ENCODE measurements around the gene ZSWIM8. TPM values are rescaled to one million over a fixed set of nuclear protein-coding genes. Genes with fewer than 3 reads are reported as not detected.
"Not testable (repeated sequence)": the region's sequence is repeated elsewhere in the genome, so short reads cannot be mapped to it uniquely, and the experiment has no call there.

Gene ZSWIM8
- total RNA-seq, 8 experiments from 2014 or later, result 48.2 to 140 (median 81.5) TPM

- in situ Hi-C loops (cut with MboI; ENCODE audit: low pct_unique_long_range_greater_than_20kb in 2 of 9, low sequenced_read_pairs in 9 of 9, unreplicated experiment in 9 of 9), result no loop called here
- no peak overlapping the region for H3K4me3 ChIP-seq
- H3K27ac ChIP-seq, result no peak overlapping the region
- 66 to 100% (median 95%) methylated on average over 2 to 9 of the region's 10 CpGs; no CpG with 5 or more reads in 2 of the 10 experiments for WGBS, 10 experiments
- ATAC-seq (replicated peaks in 6 of 8), result no peak
- H3K4me1 ChIP-seq (replicated peaks in 1 of 2), result no peaks in the 10 kb centered on the region
These were observed 31.7 kb downstream of the ZSWIM8 start for GRCh38 chr10:73816917-73817729.

- in situ Hi-C loops (cut with MboI; ENCODE audit: low pct_unique_long_range_greater_than_20kb in 2 of 9, low sequenced_read_pairs in 9 of 9, unreplicated experiment in 9 of 9), result no loop called here
- Histone ChIP-seq H3K4me3 (no peak overlapping the region), H3K4me1 (replicated peaks in 1 of 2) (no peaks in the 10 kb centered on the region), H3K27ac (no peak overlapping the region)
- 67 to 100% (median 88%) methylated on average over 1 to 4 of the region's 5 CpGs; no CpG with 5 or more reads in 4 of the 10 experiments for WGBS, 10 experiments
- ATAC-seq (replicated peaks in 6 of 8), result no peak
These were observed 32.4 kb downstream of the ZSWIM8 start for GRCh38 chr10:73817826-73818225.

DNA sequence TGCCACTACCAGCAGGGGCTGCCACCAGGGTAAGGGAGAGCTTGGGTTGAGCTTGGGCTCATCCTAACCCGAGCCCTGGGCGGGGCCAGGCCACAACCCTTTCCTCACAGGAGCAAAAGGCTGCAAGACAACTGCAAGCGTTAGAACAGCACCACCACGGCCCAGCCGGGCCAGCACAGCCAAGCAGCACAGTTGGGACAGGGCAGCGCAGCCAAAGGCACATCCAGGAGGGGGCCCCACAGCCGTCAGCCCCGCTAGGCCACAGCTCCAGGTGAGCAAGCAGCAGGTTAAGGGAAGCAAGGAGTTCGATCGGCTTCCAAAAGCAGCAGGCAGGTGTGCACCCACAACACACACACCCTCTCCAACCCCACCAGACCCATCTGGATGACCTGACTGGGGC, 33.0 kb downstream of the ZSWIM8 start:
- ATAC-seq (replicated peaks in 6 of 8), result peak in 3 of 8 experiments; percentile 6 to 20 (median 19)
- in situ Hi-C loops (cut with MboI; ENCODE audit: low pct_unique_long_range_greater_than_20kb in 2 of 9, low sequenced_read_pairs in 9 of 9, unreplicated experiment in 9 of 9), result no loop called here
- H3K4me1 ChIP-seq (replicated peaks in 1 of 2), result no peaks in the 10 kb centered on the region
- H3K4me3 ChIP-seq, result no peak overlapping the region
- H3K27ac ChIP-seq, result no peak overlapping the region
- WGBS, 10 experiments, result 86 to 100% (median 94%) methylated on average over 2 to 6 of the region's 10 CpGs; no CpG with 5 or more reads in 6 of the 10 experiments

DNA sequence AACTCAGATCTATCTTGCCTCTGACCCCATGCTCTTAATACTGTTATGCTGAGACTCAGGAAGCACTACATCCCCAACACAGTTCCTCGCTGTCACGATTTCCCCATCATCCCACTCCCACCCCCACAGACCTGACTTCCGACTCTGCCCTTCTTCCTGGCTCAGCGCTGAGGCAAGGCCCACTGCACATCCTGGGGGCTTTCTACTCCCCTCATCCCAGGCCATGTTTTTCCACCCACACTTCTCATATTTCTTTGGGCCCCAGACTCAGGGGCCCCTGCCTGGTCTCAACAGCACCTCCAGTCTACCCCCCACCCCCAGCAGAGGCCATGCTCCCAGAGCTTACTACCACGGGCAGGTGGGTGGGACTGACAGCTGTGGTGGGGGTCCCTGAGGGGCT, 33.7 kb downstream of the ZSWIM8 start:
- ATAC-seq (replicated peaks in 6 of 8), result peak in 2 of 8 experiments; percentile 9 to 10
- no peak overlapping the region for H3K4me3 ChIP-seq
- in situ Hi-C loops (cut with MboI; ENCODE audit: low pct_unique_long_range_greater_than_20kb in 2 of 9, low sequenced_read_pairs in 9 of 9, unreplicated experiment in 9 of 9), result no loop called here
- 60 to 100% (median 90%) methylated on average over 1 to 2 of the region's 5 CpGs; no CpG with 5 or more reads in 6 of the 10 experiments for WGBS, 10 experiments
- H3K27ac ChIP-seq, result no peak overlapping the region
- H3K4me1 ChIP-seq (replicated peaks in 1 of 2), result no peaks in the 10 kb centered on the region

GRCh38 chr10:73819513-73820093, 34.2 kb downstream of the ZSWIM8 start:
- no peak overlapping the region for H3K27ac ChIP-seq
- no peak overlapping the region for H3K4me3 ChIP-seq
- peak in 5 of 8 experiments; percentile 16 to 61 (median 29) for ATAC-seq (replicated peaks in 6 of 8)
- WGBS, 10 experiments, result 67 to 100% (median 90%) methylated on average over 1 to 5 of the region's 20 CpGs; no CpG with 5 or more reads in 5 of the 10 experiments
- in situ Hi-C loops (cut with MboI; ENCODE audit: low pct_unique_long_range_greater_than_20kb in 2 of 9, low sequenced_read_pairs in 9 of 9, unreplicated experiment in 9 of 9), result no loop called here
- no peaks in the 10 kb centered on the region for H3K4me1 ChIP-seq (replicated peaks in 1 of 2)

DNA sequence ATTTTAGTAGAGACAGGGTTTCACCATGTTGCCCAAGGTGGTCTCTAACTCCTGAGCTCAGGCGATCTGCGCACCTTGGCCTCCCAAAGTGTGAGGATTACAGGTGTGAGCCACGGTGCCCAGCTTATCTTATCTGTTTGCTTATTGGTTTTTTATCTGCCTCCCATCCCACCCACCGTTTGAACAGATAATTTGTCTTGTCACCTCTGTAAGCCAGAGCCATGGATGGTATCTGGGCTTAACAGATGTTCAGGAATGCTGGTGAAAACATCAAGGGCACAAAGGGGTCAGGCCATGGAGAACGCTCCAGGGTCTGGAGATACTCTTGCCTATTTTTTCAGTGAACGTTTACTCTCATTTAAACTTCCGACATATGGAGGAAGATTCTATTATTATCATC, 38.0 kb downstream of the ZSWIM8 start:
- Histone ChIP-seq H3K4me3 (no peak overlapping the region), H3K27ac (no peak overlapping the region), H3K4me1 (replicated peaks in 1 of 2) (no peaks in the 10 kb centered on the region)
- in situ Hi-C loops (cut with MboI; ENCODE audit: low pct_unique_long_range_greater_than_20kb in 2 of 9, low sequenced_read_pairs in 9 of 9, unreplicated experiment in 9 of 9), result no loop called here
- 40 to 95% (median 88%) methylated on average over 1 to 7 of the region's 7 CpGs; no CpG with 5 or more reads in 1 of the 10 experiments for WGBS, 10 experiments
- no peak for ATAC-seq (replicated peaks in 6 of 8)

- 90 to 100% (median 95%) methylated on average over 1 to 9 of the region's 14 CpGs; no CpG with 5 or more reads in 6 of the 10 experiments for WGBS, 10 experiments
- Histone ChIP-seq H3K27ac (no peak overlapping the region), H3K4me1 (replicated peaks in 1 of 2) (no peaks in the 10 kb centered on the region), H3K4me3 (no peak overlapping the region)
- ATAC-seq (replicated peaks in 6 of 8), result peak in 1 of 8 experiments; percentile 16
- in situ Hi-C loops (cut with MboI; ENCODE audit: low pct_unique_long_range_greater_than_20kb in 2 of 9, low sequenced_read_pairs in 9 of 9, unreplicated experiment in 9 of 9), result no loop called here
These were observed 38.8 kb downstream of the ZSWIM8 start for GRCh38 chr10:73824146-73824725.

- in situ Hi-C loops (cut with MboI; ENCODE audit: low pct_unique_long_range_greater_than_20kb in 2 of 9, low sequenced_read_pairs in 9 of 9, unreplicated experiment in 9 of 9), result no loop called here
- WGBS, 10 experiments, result 93 to 100% (median 94%) methylated on average over 1 to 13 of the region's 19 CpGs; no CpG with 5 or more reads in 7 of the 10 experiments
- ATAC-seq (replicated peaks in 6 of 8), result peak in 1 of 8 experiments; percentile 10
- H3K4me1 ChIP-seq (replicated peaks in 1 of 2), result no peaks in the 10 kb centered on the region
- no peak overlapping the region for H3K27ac ChIP-seq
- H3K4me3 ChIP-seq, result no peak overlapping the region
These were observed 42.1 kb downstream of the ZSWIM8 start for GRCh38 chr10:73827346-73828089.

GRCh38 chr10:73828161-73828560, 42.8 kb downstream of the ZSWIM8 start:
- WGBS, 10 experiments, result 80 to 100% (median 100%) methylated on average over 1 to 6 of the region's 6 CpGs; no CpG with 5 or more reads in 4 of the 10 experiments
- H3K4me1 ChIP-seq (replicated peaks in 1 of 2), result no peaks in the 10 kb centered on the region
- H3K27ac ChIP-seq, result no peak overlapping the region
- H3K4me3 ChIP-seq, result no peak overlapping the region
- peak in 1 of 8 experiments; percentile 35 for ATAC-seq (replicated peaks in 6 of 8)
- in situ Hi-C loops (cut with MboI; ENCODE audit: low pct_unique_long_range_greater_than_20kb in 2 of 9, low sequenced_read_pairs in 9 of 9, unreplicated experiment in 9 of 9), result no loop called here

DNA sequence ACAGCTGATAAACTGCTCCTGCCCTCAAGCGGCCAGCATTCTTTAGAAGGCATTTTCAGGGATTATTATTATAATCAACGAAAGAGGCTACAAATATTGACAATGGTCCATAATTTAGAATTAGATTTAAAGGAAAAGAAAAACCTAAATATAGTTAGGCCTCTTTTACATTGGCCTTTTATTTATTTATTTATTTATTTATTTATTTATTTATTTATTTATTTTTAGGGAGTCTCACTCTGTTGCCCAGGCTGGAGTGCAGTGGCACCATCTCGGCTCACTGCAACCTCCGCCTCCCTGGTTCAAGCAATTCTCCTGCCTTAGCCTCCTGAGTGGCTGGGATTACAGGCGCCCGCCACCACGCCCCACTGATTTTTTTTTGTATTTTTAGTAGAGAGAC, 43.7 kb downstream of the ZSWIM8 start:
- in situ Hi-C loops (cut with MboI; ENCODE audit: low pct_unique_long_range_greater_than_20kb in 2 of 9, low sequenced_read_pairs in 9 of 9, unreplicated experiment in 9 of 9); H3K4me3 ChIP-seq; H3K4me1 ChIP-seq (replicated peaks in 1 of 2); H3K27ac ChIP-seq; ATAC-seq (replicated peaks in 6 of 8): not testable (repeated sequence)
- 86 to 100% (median 94%) methylated on average over 1 to 7 of the region's 7 CpGs for WGBS, 10 experiments

- Histone ChIP-seq H3K4me3 (no peak overlapping the region), H3K27ac (no peak overlapping the region), H3K4me1 (replicated peaks in 1 of 2) (peaks cover 5% of the 10 kb centered on the region in 2 donors)
- in situ Hi-C loops (cut with MboI; ENCODE audit: low pct_unique_long_range_greater_than_20kb in 2 of 9, low sequenced_read_pairs in 9 of 9, unreplicated experiment in 9 of 9), result no loop called here
- ATAC-seq (replicated peaks in 6 of 8), result peak in 1 of 8 experiments; percentile 27
- 82 to 100% (median 100%) methylated on average over 1 to 3 of the region's 11 CpGs; no CpG with 5 or more reads in 3 of the 10 experiments for WGBS, 10 experiments
These were observed 51.1 kb downstream of the ZSWIM8 start for GRCh38 chr10:73836427-73836980.

- no peak overlapping the region for H3K4me3 ChIP-seq
- no peak overlapping the region for H3K27ac ChIP-seq
- no peak for ATAC-seq (replicated peaks in 6 of 8)
- in situ Hi-C loops (cut with MboI; ENCODE audit: low pct_unique_long_range_greater_than_20kb in 2 of 9, low sequenced_read_pairs in 9 of 9, unreplicated experiment in 9 of 9), result no loop called here
- peaks cover 5 to 8% of the 10 kb centered on the region in 2 donors for H3K4me1 ChIP-seq (replicated peaks in 1 of 2)
- 42 to 95% (median 89%) methylated on average over 1 to 3 of the region's 3 CpGs; no CpG with 5 or more reads in 2 of the 10 experiments for WGBS, 10 experiments
These were observed 51.7 kb downstream of the ZSWIM8 start for GRCh38 chr10:73837072-73837471.

Measured in motor neuron (in vitro differentiated cells).